ENCODE measurements around the gene HECTD1. TPM values are rescaled to one million over a fixed set of nuclear protein-coding genes. Genes with fewer than 3 reads are reported as not detected.
A peak's percentile ranks its signal among the peaks of the same experiment; 100 is the strongest.

The HECTD1 gene
- total and polyA plus RNA-seq, 9 of the 15 experiments (the other 6 are each of a cell fraction or from before 2014, with no cell fraction given) = 27.9 to 111 (median 78.1) TPM

- TF ChIP-seq PRDM10 (IDR thresholded peaks at IDR 0.05; ENCODE audit: partially characterized antibody) (peak; percentile 50), TOE1 (IDR thresholded peaks at IDR 0.05; ENCODE audit: borderline replicate concordance) (peak; percentile 79; the same call in 1 of the 2 replicates), TOE1 (CRISPR knock-in tag; IDR thresholded peaks at IDR 0.05; ENCODE audit: borderline replicate concordance, low read depth) (no peak), C11orf30 (IDR thresholded peaks at IDR 0.05; ENCODE audit: low read depth) (no peak), ZNF253 (CRISPR knock-in tag; conservative IDR thresholded peaks at IDR 0.05) (no peak), HCFC1 (IDR thresholded peaks at IDR 0.05; ENCODE audit: low read depth, low read length) (0 out of 2 replicates have a peak, but pooled peaks have one; percentile 37), TAF9B (IDR thresholded peaks at IDR 0.05; ENCODE audit: partially characterized antibody) (peak; percentile 71), HDGF (IDR thresholded peaks at IDR 0.05) (no peak), ZNF165 (CRISPR knock-in tag; IDR thresholded peaks at IDR 0.05; ENCODE audit: borderline replicate concordance) (no peak), BCOR (IDR thresholded peaks at IDR 0.05) (peak; percentile 52), RBM17 (IDR thresholded peaks at IDR 0.05; ENCODE audit: borderline replicate concordance, low read depth, low read length) (no peak), CBFA2T3 (IDR thresholded peaks at IDR 0.05) (peak; percentile 88), HES1 (IDR thresholded peaks at IDR 0.05; ENCODE audit: low read depth) (peak; percentile 59; the same call in 1 of the 2 replicates), ZNF282 (CRISPR knock-in tag; IDR thresholded peaks at IDR 0.05) (no peak), ZNF407 (IDR thresholded peaks at IDR 0.05; ENCODE audit: low read depth) (no peak), GATAD2A (IDR thresholded peaks at IDR 0.05) (peak; percentile 72; the same call in 1 of the 2 replicates)
Observed at GRCh38 chr14:31229638-31230572, 22.3 kb upstream of the HECTD1 start (continued).

Measured in K562 (cell line).